Right kidney (tissue), 1 donor: ENCODE measurements around the gene MYO9B.
"Not testable (repeated sequence)": the region's sequence is repeated elsewhere in the genome, so short reads cannot be mapped to it uniquely, and the experiment has no call there.

Source experiments
- DNase-seq: peaks from one replicate; pipeline ENCODE4 v3.0.0-alpha.2; 2016

MYO9B gene

DNA sequence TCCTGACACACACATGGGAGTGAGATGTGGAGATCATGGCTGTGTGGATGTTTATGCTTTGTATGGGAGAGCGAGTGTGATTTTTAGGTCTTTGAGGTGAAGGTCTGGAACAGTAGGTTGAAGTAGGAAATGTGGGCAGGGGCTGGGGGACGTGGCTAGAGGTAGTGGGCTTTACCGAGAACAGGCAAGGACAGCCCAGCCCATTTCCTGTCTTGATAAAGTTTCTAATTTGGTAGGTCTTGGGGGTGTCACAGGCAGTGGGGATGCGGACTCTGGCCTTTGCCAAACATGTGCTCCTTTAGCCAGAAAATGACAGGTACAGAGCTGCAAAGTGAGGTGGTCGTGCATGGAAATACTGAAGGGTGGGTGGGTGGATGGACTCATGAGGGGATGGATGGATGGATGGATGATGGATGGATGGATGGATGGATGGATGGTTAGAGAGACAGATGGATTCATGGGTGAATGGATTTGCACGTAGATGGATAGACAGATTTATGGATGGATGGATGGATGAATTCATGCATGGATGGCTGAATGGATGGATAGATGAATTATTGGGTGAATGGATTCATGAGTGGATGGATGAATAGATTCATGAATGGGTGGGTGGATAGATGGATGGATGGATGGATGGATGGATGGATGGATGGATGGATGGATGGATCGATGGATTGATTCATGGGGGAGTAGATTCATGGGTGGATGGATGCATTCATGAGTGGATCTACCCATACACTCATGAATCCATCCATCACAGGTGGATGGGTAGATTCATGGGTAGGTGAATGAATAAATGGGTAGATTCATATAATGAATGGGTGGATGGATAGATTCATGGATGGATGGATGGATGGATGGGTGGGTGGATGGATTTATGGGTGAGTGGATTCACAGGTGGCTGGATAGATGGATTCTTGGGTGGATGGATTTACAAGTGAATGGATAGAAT is 70.2 kb downstream of the MYO9B start:
- DNase-seq = no peak

DNA sequence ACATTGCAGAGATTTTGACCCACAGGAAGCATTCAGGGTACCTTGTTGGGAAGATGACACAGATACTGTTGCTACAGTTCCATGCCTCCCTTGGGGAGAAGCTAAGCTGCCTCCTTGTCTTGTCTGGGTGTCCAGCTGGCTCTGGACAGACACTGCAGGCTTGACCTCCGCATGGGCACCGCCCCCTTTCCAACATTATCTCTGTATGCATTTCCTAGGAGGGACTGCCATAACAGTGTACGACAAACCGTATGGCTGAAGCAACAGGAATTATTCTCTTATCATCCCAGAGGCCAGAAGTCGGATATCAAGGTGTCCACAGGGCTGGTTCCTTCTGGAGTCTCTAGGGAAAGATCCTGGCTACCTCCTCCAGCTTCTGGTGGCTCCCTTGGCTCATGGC is 72.6 kb downstream of the MYO9B start:
- DNase-seq = no peak

DNA sequence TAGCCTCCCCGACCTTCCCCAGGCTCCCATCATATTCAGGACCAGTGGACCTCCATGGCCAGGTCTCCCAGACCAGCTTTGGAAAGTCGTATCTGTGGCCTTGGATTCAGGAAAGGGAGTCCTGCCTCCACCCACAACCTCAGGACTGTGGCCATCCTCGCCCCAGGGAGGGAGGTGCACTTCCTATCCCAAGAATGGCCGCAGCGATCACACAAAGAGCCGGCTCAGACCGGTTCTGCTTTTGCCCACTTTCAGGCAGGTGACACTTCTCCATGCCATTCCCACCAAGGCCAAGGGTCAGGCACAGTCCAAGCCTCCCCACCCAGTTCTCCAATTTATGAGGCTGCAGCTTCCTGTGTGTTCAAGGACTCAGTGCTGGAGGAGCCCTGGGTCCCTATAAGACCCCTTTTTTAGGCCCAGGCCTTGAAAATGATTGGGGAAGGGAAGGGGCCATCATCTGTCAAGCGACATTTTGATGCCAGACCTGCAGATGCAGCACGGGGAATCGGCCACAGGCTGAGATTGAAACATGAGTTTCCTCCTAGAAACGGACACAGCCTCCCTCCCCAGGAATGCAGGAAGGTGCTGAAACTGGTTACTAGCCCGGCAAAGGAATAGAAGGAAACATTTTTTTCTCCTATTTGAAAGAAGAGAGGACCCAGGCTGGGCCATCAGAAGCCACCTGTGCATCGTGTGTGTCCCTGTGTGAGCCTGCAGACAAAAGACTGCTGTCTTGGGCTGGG is 74.0 kb downstream of the MYO9B start:
- no peak for DNase-seq

DNA sequence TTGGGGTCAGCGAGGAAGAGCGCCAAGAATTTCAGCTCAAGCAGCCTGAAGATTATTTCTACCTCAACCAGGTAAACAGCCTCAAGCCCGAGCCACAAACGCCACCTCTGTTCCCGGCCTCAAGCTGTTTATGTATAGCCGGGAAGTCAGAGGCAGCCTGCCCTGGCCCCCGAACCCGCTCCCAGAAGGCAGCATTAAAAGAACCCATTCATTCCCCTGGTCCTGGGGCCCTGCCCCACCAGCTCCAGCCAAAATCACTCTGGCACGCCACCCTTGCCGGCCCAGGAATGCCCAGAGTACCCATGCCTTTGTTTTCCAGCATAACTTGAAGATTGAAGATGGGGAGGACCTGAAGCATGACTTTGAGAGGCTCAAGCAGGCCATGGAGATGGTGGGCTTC is 78.4 kb downstream of the MYO9B start:
- DNase-seq = no peak

DNA sequence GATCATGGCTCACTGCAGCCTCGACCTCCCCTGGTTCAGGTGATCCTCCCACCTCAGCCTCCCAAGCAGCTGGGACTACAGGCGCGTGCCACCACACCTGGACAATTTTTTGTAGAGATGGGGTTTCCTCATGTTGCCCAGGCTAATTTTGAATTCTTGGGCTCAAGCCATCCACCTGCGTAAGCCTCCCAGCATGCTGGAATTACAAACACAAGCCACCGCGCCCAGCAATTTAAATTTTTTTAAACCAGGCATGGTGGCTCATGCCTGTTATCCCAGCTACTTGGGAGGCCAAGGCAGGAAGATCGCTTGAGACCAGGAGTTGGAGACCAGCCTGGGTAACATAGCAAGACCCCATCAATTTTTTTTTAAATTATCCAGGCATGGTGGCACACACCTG is 79.7 kb downstream of the MYO9B start:
- no peak for DNase-seq

DNA sequence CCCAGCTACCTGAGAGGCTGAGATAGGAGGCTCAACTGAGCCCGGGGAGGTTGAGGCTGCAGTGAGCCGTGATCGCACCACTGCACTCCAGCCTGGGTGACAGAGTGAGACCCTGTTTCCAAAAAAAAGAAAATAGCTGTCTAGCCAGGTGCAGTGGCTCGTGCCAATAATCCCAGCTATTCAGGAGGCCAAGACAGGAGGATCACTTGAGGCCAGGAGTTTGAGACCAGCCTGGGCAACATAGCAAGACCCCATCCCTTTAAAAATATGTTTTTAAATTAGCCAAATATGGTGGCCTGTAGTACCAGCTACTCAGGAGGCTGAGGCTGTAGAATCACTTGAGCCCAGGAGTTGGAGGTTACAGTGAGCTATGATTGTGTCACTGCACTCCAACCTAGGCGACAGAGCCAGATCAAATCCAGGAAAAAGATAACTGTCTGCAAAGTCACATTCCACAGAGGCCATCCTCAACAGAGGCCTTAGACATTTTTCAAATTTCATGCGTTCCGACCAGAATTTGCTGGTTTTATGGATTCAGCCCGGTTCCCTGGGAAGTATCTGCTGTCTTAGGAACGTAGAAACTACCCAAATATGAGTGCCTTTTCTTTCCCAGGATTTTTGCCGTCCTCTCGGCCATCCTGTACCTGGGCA is 80.8 kb downstream of the MYO9B start:
- DNase-seq = no peak

DNA sequence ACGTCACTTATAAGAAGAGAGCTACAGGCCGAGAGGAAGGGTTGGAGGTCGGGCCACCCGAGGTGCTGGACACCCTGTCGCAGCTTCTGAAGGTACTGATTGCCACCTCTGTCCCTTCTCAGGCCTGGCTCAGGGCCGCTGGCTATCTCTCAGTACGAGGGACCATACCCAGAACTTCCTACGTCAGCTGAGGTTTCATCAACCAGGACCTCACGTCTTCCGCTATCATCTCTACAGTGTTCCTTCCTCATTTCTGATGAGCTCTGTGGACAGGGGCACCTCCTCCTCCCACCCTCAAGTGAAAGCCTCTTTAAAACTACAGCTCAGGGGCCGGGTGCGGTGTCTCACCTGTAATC is 81.3 kb downstream of the MYO9B start:
- DNase-seq = no peak

DNA sequence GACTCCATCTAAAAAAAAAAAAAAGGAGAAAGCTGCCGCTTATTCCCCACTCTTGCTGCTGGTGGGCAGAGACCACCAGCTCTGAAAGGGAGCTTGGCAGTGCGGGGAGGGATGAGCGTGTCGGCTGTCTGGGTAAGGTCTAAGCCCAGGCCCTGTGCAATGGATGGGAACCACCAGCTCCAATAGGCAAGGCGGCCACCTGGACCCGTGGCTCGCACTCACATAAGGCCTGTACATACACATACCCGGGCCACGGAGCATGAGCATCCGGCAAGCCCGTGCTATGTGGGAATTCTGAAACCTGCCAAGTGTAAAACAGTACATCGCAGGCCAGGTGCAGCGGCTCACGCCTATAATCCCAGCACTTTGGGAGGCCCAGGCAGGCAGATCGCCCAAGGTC is 83.0 kb downstream of the MYO9B start:
- no peak for DNase-seq

DNA sequence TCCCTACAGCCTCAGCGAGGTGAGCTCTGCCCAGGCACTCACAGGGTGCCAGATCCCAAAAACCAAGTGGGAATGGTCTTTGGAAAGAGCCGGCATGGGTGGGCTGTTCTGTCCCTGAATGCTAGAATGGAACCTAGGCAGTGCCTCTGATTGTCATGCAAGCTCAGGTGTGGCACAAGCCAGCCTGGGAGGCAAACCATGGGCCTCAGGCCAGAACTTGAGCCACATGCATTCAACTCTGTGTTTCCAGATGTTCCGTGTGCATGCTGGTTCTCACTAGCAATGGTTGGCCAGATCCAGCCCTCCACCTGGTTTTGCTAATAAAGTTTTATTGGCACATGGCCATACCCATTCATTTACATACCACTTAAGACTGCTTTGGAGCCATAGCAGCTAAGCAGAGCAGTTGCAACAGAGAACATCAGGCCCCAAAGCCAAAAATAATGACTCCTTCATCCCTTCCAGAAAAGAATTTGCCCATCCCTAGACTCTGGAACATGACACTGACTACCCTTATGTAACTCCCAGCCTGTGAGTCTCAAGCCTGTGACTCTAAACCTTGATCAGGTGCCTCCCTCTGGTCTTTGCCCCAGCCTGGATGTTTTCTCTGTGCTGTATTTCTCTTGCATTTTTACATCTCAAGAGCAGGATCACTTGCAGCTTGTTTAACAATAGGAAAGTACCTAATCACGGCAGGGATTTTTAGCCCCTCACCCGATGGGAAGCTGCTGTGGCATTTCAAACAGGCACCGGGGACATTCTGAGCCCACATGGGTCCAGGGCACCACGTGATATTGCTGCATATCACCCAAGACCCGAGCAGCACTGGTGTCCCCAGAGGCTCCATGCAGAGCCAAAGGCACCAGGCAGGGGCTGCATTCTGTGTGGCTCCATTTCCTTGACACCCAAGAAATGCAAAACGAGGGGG is 84.2 kb downstream of the MYO9B start:
- no peak for DNase-seq

DNA sequence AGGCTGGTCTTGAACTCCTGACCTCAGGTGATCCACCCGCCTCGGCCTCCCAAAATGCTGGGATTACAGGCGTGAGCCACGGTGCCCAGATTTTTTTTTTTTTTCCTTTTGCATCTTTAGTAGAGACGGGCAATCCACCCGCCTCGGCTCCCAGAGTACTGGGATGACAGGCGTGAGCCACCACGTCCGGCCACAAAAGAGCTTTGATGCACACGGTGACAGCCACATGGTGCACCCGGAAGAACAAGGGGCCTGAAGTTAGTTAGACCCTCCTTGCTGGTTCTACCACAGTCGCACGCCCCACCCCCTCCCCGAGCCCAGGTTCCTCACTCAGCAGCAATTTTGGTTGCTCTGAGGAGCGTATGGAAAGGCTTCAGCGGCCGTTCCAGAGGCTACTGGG is 85.3 kb downstream of the MYO9B start:
- DNase-seq = no peak

DNA sequence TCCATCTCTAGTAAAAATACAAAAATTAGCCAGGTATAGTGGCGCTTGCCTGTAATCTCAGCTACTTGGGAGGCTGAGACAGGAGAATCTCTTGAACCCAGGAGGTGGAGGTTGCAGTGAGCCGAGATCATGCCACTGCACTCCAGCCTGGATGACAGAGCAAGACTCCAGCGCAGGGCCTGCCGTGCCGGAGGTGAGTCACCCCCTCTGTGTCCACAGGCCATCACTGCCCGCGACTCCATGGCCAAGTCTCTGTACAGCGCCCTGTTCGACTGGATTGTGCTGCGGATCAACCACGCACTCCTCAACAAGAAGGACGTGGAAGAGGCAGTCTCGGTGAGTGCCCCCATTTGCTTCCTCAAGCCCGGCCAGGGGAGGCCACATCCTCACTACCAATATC is 86.6 kb downstream of the MYO9B start:
- DNase-seq = not testable (repeated sequence)

DNA sequence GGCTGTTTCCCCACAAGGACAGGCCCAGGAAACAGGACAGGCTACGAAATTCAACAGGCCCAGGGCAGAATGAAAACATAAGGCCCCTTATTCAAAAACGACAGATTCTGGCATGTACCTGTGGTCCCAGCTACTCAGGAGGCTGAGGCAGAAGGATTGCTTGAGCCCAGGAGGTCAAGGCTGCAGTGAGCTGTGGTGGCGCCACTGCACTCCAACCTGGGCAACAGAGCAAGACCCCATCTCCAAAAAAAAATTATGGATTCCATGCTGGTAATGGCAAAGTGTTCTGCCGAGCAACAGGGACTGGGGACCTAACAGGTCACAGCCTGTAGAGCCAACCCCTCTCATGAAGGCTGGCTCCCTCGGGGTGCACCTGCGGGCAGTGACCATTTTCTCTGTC is 87.0 kb downstream of the MYO9B start:
- no peak for DNase-seq

DNA sequence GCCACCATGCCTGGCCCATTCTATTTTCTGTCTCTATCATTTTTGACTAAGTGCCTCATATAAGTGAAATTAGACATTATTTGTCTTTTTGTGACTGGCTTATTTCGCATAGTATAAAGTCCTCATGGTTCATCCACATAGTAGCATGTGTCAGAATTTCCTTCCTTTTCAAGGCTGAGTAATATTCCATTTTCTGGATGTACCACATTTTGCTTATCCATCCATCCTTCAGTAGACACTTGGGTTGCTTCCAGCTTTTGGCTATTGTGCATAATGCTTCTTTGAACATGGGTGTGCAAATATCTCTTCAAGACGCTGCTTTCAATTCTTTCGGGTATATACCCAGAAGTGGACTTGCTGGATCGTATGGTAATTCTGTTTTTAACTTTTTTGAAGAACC is 88.1 kb downstream of the MYO9B start:
- DNase-seq = no peak

DNA sequence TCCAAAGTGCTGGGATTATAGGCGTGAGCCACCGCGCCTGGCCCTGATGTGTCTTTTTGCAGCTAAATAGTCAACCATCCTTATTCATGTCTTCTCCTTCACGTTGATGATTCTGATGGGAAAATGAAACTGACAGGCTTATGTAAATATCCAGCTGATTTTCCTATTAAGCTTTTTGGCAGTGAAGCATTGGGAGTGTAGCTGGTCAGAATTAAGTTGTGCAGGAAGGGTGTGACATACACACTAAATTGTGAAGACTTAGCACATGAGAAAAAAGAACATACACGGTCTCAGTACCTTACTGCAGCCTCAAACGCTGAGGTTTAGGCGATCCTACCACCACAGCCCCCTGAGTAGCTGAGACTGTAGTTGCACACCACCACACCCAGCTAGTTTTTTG is 89.1 kb downstream of the MYO9B start:
- no peak for DNase-seq

DNA sequence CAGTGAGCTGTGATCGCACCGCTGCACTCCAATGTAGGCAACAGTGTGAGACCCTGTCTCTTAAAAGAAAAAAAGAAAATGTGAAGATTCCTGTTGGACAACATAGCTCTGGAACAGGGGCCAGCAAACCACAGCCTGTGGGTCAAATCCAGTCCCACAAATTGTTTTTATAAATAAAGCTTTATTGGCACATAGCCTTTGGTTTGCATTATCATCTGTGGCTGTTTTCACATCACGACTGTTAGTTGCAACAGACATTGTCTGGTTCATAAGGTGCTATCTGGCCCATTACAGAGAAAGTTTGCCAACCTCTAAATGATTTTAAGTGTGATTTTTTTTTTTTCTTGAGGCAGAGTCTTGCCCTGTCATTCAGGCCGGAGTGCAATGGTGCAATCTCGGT is 90.1 kb downstream of the MYO9B start:
- DNase-seq = no peak

DNA sequence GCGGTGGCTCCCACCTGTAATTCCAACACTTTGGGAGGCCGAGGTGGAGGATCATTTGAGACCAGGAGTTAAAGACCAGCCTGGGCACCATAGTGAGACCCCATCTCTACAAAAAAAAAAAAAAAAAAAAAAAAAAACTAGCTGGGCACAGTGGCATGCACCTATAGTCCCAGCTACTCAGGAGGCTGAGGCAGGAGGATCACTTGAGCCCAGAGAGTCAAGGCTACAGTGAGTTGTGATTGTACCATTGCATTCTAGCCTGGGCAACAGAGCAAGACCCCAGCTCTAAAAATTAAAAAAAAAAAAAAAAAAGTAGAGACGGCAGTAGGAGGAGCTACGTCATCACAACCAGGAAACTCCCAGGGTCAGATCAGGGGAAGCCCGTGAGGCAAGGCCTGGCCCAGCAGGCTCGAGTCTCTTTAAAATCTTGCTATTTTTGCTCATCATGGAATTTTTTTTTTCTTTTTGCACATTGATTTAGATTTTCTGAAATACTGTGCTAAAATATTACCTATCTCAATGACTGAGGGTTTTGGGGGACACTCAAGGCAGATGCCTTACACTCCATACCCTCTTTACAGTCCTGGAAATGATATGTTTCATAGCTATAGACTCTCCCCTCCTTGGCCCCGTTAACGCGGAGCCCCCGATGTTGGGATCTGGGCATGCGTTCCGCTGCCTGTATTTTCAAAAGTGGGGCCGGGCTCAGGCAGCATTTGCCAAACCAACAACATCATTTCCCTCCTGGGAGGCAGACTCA is 95.1 kb downstream of the MYO9B start:
- no peak for DNase-seq

DNA sequence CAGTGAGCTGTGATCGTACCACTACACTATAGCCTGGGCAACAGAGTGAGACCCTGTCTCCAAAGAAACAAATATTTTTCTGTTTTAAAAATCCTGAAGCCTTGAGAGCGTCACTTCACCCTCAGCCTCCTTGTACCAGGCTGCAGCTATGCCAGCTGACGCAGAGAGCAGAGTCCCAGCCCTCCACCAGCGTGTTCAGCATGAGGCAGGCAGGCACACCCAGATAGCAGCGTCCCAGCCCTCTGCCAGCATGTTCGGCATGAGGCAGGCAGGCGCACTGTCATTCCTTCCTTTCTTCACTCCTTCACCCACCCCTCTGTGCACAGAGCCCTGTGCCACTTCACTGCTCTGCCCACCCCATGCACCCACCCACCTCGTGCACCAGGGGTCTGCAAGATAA is 96.3 kb downstream of the MYO9B start:
- no peak for DNase-seq

DNA sequence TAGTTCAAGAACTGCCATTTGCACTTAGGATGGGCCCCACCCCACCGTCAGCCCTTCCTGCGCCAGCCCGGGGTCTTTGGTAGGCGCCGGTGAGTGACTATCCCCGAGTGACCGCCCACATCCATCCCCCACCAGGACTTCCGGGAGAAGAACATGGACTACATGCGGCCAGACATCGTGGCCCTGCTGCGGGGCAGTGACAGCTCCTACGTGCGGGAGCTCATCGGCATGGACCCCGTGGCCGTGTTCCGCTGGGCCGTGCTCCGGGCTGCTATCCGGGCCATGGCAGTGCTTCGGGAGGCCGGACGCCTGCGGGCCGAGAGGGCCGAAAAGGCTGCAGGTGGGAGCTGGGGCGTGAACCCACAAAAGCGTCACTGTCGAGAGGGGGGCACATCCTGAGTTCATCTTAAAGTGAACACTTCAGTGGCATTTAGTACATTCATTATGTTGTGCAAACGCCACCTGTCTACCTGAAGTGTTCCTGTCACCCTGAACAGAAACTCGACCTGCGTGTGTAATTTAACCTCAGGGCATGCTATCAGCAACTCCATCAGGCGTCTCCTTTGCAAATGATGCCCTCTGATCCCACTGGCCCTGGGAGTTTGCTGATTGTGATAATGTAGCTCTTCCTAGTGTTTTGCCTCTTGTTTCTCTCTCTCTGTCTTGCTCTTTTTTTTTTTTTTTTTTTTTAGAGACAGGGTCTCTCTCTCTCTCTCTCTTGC is 97.2 kb downstream of the MYO9B start:
- no peak for DNase-seq

DNA sequence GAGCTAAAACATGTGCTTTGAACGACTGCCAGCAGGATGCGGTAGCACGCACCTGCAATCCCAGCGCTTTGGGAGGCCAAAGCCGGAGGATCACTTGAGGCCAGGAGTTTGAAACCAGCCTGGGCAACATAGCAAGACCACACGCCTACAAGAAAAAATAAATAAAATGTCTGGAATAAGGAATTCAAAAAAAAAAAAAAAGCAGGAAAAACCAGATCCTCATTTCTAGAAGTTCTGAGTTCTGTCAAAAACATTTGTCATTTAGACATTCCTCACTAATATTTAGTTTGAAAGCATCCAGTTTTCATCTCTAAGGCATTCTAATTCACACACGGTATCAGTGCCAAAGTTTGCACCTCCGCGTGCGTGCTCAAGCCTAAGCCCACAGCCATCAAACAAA is 102.7 kb downstream of the MYO9B start:
- no peak for DNase-seq

DNA sequence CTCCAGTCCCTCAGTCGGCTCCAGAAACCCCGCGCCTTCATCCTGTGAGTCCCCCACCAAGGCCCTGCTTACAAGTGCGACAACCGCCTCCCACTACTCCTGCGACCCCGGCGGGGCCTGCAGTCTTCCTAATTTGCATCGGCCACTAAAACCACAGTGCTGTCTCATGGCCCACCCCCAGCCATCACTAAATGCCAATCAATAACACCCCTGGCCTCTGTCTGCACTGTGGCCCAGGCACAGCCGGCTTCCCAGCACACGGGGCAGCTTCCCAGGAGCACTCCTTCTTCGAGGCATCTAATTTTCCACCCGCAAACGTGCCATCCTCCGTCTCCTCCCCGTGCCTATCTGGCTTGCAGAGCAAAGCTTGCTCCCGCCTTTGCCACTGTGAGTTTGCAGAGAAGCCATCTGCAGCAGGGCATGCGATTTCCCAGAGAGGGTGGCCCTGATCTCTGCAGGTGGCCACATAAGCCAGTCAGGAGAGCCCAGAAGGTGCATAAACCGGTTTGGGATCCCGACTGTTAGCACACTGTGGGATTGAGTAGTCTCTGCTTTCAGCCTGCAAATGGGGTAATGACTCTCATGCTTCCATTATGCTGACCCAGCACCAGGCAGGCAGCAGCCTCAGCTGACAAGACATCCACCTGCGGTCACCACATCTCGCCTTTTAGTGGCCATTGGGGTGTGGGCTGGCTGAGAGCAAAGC is 105.6 kb downstream of the MYO9B start:
- no peak for DNase-seq
